AG04449 (cell line): ENCODE data around the gene INSIG2.

Source experiments
- CTCF ChIA-PET: fragments of 350-600 bp; formaldehyde crosslinking; extraction: SDS; loops from one replicate; lab custom pipeline; 2021; ENCODE audit warnings: antibody characterized with exemption; lab: Yijun Ruan, JAX
- POLR2A ChIA-PET: fragments of 400-600, 350-600 bp; formaldehyde crosslinking; extraction: SDS; loops from one replicate; lab custom pipeline; 2020; ENCODE audit warnings: antibody characterized with exemption, inconsistent platforms; lab: Yijun Ruan, JAX
- DNase-seq: peaks from one replicate; pipeline ENCODE4 v3.0.0-alpha.2; 2010; ENCODE audit warnings: low read depth, low spot score
- H3K4me3 ChIP-seq: 2 replicates; pipeline ENCODE4 v1.5.1; 2011; ENCODE audit warnings: low read depth, mild to moderate bottlenecking, control low read depth, low read length
- CTCF ChIP-seq: IDR thresholded peaks from one replicate; pipeline ENCODE4 v1.5.1; 2011; ENCODE audit warnings: mild to moderate bottlenecking, moderate library complexity, low read length, control low read depth, inconsistent platforms; ENCODE audit not compliant: insufficient read depth; ENCODE audit errors: missing control alignments

Gene INSIG2

DNA sequence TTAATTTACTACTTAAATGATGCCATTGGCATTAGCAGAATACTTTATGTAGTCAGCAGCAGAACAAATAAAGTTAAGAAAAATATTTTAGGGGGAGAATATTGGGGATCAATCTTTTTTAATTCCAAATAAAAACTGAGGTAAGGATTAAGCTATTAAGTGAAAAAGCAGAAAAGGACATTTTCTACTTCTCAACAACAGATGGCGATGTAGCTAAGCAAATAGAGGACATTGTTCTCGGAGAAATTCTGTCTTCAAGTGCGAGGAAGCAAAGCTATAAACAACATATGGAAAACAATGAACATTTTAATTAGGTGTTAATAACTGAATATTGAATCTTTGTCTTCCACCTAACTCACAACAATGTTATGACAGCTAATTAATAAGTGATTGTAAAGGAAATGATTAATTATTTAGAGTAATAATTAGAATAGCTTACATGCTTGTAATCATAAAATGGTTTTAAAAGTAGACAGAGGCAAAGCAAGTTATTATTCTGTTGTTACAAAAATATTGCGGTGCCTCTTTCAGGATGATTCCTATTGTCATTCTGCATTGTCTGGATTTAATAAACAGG, 41.5 kb upstream of the INSIG2 start:
- POLR2A ChIA-PET, result interaction anchor here (0.6 to 2.5 kb wide), 2 partner anchors 13 to 14 kb away, joined by 3 to 9 read pairs; no protein-coding TSS in a partner anchor
- H3K4me3 ChIP-seq, result no peak overlapping the region
- no peak for DNase-seq
- CTCF ChIA-PET, result interaction anchor here (0.7 to 10.3 kb wide), 39 partner anchors 8 to 824 kb away, joined by 3 to 235 read pairs (median 5); partner anchors contain the start of genes CCDC93, DDX18 and INSIG2
- peak; percentile 45 for TF ChIP-seq CTCF

DNA sequence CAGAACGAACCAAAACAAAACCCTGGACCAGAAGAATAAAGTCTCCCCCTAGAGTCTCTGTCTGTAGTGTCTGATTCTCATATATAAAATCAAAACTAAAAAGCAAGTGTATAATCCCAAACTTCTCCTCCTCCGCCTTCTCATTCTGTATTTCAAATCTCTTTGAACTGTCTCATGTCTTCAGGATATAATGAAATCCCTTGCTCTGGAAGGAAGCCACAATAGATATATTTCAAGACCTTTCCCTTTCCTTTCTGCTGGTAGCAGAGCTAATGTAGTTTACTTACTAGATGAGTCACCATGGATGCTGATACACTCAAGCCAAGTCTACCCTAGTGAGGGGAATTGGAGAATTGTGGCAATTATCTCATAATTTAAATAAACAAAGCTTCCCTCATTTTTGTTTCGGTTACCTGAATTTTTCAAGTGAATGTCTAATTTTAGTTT, 40.9 kb upstream of the INSIG2 start:
- POLR2A ChIA-PET, result interaction anchor here (0.6 to 2.5 kb wide), 2 partner anchors 12 to 816 kb away, joined by 3 to 9 read pairs; no protein-coding TSS in a partner anchor
- no peak for DNase-seq
- CTCF ChIA-PET, result interaction anchor here (0.9 to 10.3 kb wide), 31 partner anchors 11 to 824 kb away, joined by 3 to 235 read pairs (median 5); partner anchors contain the start of genes CCDC93, DDX18 and INSIG2
- no peak overlapping the region for H3K4me3 ChIP-seq
- TF ChIP-seq CTCF, result no peak

- DNase-seq, result no peak
- no peak overlapping the region for H3K4me3 ChIP-seq
- CTCF ChIA-PET, result interaction anchor here (1.1 to 10.3 kb wide), 8 partner anchors 12 to 815 kb away, joined by 3 to 235 read pairs (median 22); partner anchors contain the start of gene INSIG2
- no peak for TF ChIP-seq CTCF
- POLR2A ChIA-PET, result interaction anchor here (0.8 to 2.5 kb wide), 2 partner anchors 11 to 213 kb away, joined by 3 to 9 read pairs; no protein-coding TSS in a partner anchor
These were observed 39.9 kb upstream of the INSIG2 start for GRCh38 chr2:118048401-118048800.

DNA sequence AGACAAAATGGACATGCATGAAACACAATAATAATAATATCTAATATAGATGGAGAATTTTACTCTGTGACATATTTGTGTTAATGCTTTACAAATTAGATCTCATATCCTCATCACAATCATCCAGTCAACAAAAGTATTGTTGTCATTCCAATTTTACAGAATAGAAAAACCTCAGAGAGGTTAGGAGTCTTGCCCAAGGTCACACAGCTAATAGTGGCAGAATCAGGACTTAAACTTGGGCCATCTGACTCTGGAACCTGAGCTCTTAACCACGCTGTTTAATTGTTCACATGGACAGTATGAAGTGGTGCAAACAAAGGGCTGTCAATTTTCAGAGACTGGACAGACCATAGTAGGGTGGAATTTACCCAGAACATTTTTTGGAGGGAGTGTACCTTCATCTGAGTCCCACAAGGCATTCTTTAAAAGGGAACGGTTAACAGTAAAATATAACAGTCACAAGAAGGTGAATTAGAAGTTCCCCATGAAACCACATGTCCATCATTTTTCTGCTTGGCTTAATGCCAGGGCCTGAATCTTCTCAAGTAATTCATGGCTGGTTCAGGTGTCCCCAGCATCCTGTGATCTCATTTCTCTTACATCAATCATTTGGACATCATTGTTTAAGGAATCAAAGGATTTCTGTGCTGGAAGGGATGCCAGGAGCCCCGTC, 39.0 kb upstream of the INSIG2 start:
- DNase-seq, result no peak
- TF ChIP-seq CTCF, result no peak
- no peak overlapping the region for H3K4me3 ChIP-seq
- ChIA-PET CTCF (interaction anchor here (2.9 to 10.3 kb wide), 4 partner anchors 12 to 46 kb away, joined by 11 to 235 read pairs (median 38); no protein-coding TSS in a partner anchor), POLR2A (interaction anchor here (2.5 kb wide), 1 partner anchor 10 kb away, joined by 9 read pairs; no protein-coding TSS in a partner anchor)

DNA sequence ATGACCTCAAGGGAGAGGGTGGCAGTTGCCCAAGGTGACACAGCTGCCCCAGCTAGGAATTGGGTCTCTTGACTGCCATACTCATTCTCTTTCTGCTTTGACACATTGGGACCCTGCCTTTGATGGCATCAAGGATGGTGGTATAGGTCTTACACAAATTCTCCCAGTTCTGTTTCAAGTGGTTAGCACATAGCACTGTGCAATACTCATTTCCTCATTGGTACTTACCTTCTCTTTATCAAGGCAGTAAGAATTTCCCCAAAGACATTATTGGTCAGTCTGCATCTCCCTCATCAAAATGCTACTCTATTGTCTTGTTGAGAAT, 38.5 kb upstream of the INSIG2 start:
- TF ChIP-seq CTCF, result no peak
- POLR2A ChIA-PET, result no interaction called here
- no peak for DNase-seq
- H3K4me3 ChIP-seq, result no peak overlapping the region
- CTCF ChIA-PET, result interaction anchor here (10.3 kb wide), 1 partner anchor 12 kb away, joined by 235 read pairs; no protein-coding TSS in a partner anchor

GRCh38 chr2:118050386-118050785, 37.9 kb upstream of the INSIG2 start:
- POLR2A ChIA-PET, result no interaction called here
- CTCF ChIA-PET, result interaction anchor here (1.1 to 10.3 kb wide), 4 partner anchors 12 to 813 kb away, joined by 3 to 235 read pairs (median 11); no protein-coding TSS in a partner anchor
- no peak overlapping the region for H3K4me3 ChIP-seq
- DNase-seq, result no peak
- TF ChIP-seq CTCF, result no peak
